ENCODE data around the gene TMEM69. TPM values are rescaled to one million over a fixed set of nuclear protein-coding genes. Genes with fewer than 3 reads are reported as not detected.
"Not testable (repeated sequence)": the region's sequence is repeated elsewhere in the genome, so short reads cannot be mapped to it uniquely, and the experiment has no call there.

TMEM69 gene
- total RNA-seq, 1 donor from 2014 or later, result 54.5 TPM

- DNase-seq (ENCODE audit: low read depth), result no peak
- H3K4me3 ChIP-seq (ENCODE audit: low read depth, low read length), result no peak overlapping the region
- TF ChIP-seq CTCF (conservative IDR thresholded peaks at IDR 0.05; ENCODE audit: low read depth, low read length), result no peak
Measured at GRCh38 chr1:45718289-45718688, 30.3 kb downstream of the TMEM69 start.

GRCh38 chr1:45721207-45721606 is 33.2 kb downstream of the TMEM69 start:
- DNase-seq (ENCODE audit: low read depth), result no peak
- no peak for TF ChIP-seq CTCF (conservative IDR thresholded peaks at IDR 0.05; ENCODE audit: low read depth, low read length)
- H3K4me3 ChIP-seq (ENCODE audit: low read depth, low read length), result no peak overlapping the region

- no peak for TF ChIP-seq CTCF (conservative IDR thresholded peaks at IDR 0.05; ENCODE audit: low read depth, low read length)
- DNase-seq (ENCODE audit: low read depth), result no peak
- H3K4me3 ChIP-seq (ENCODE audit: low read depth, low read length), result no peak overlapping the region
Measured at GRCh38 chr1:45722809-45723208, 34.8 kb downstream of the TMEM69 start.

GRCh38 chr1:45723248-45723930 is 35.4 kb downstream of the TMEM69 start:
- H3K4me3 ChIP-seq (ENCODE audit: low read depth, low read length), result no peak overlapping the region
- TF ChIP-seq CTCF (conservative IDR thresholded peaks at IDR 0.05; ENCODE audit: low read depth, low read length), result no peak
- no peak for DNase-seq (ENCODE audit: low read depth)

- not testable (repeated sequence) for DNase-seq (ENCODE audit: low read depth); H3K4me3 ChIP-seq (ENCODE audit: low read depth, low read length)
Measured at GRCh38 chr1:45726007-45726406, 38.0 kb downstream of the TMEM69 start.

- no peak overlapping the region for H3K4me3 ChIP-seq (ENCODE audit: low read depth, low read length)
- no peak for TF ChIP-seq CTCF (conservative IDR thresholded peaks at IDR 0.05; ENCODE audit: low read depth, low read length)
- DNase-seq (ENCODE audit: low read depth), result no peak
Measured at GRCh38 chr1:45730075-45730779, 42.2 kb downstream of the TMEM69 start.

- no peak overlapping the region for H3K4me3 ChIP-seq (ENCODE audit: low read depth, low read length)
- no peak for DNase-seq (ENCODE audit: low read depth)
- no peak for TF ChIP-seq CTCF (conservative IDR thresholded peaks at IDR 0.05; ENCODE audit: low read depth, low read length)
Measured at GRCh38 chr1:45730780-45731319, 42.9 kb downstream of the TMEM69 start.
